CD4-positive, alpha-beta T cell (primary cell): Measurements from ENCODE around the gene IL16. TPM values are rescaled to one million over a fixed set of nuclear protein-coding genes. Genes with fewer than 3 reads are reported as not detected.

ENCODE experiments used
- ATAC-seq: fragments of 200-7000 bp; cut with Tn5 transposase; one replicate; pipeline ENCODE4 v1.10.0; 2022; ENCODE audit warnings: mild to moderate bottlenecking; ENCODE audit not compliant: poor library complexity
- CTCF ChIA-PET: fragments of 350-600 bp; sonication (Branson Sonifier 250); formaldehyde crosslinking; loops from one replicate; lab custom pipeline; 2021; ENCODE audit warnings: antibody characterized with exemption, inconsistent platforms; lab: Charles Lee
- POLR2A ChIA-PET: fragments of 350-600 bp; sonication (Branson Sonifier 250); formaldehyde crosslinking; loops from one replicate; lab custom pipeline; 2021; ENCODE audit warnings: antibody characterized with exemption, inconsistent platforms; lab: Charles Lee
- DNase-seq, 14 experiments: peaks; one replicate each; pipeline ENCODE4 v3.0.0-alpha.2; 2013 to 2020; ENCODE audit warnings: mixed read lengths in 2 of 14
- H3K27ac ChIP-seq, 2 donors: one replicate each; pipeline versions ENCODE4 v1.5.1 to v1.7.0; 2013; ENCODE audit warnings: low read length in 2 of 2, low read depth in 1 of 2, mild to moderate bottlenecking in 1 of 2
- H3K27me3 ChIP-seq, 2 experiments: 1 replicate in 1 of 2; 2 replicates in 1 of 2; pipeline versions ENCODE4 v1.6.1 to v1.7.0; 2013; ENCODE audit warnings: low read length in 2 of 2, control low read depth in 1 of 2, mild to moderate bottlenecking in 1 of 2, moderate library complexity in 1 of 2; ENCODE audit not compliant: insufficient read depth in 2 of 2, control insufficient read depth in 1 of 2
- H3K36me3 ChIP-seq: one replicate; pipeline ENCODE4 v1.6.1; 2013; ENCODE audit warnings: low read length, control low read depth; ENCODE audit not compliant: insufficient read depth
- H3K4me1 ChIP-seq: one replicate; pipeline ENCODE4 v1.6.1; 2013; ENCODE audit warnings: low read length, control low read depth; ENCODE audit not compliant: insufficient read depth
- H3K4me3 ChIP-seq: one replicate; pipeline ENCODE4 v1.5.1; 2013; ENCODE audit warnings: mild to moderate bottlenecking, low read length, moderate library complexity
- H3K9me3 ChIP-seq, 2 experiments: 1 replicate in 1 of 2; 2 replicates in 1 of 2; pipeline versions ENCODE4 v1.6.1 to v1.7.0; 2013; ENCODE audit warnings: low read length in 2 of 2, mild to moderate bottlenecking in 2 of 2, control low read depth in 1 of 2, moderate library complexity in 1 of 2; ENCODE audit not compliant: control insufficient read depth in 1 of 2, insufficient read depth in 1 of 2
- H3K27ac Mint-ChIP-seq: one replicate; pipeline ENCODE4 v1.8.0; 2020; ENCODE audit warnings: mixed read lengths
- H3K27me3 Mint-ChIP-seq: one replicate; pipeline ENCODE4 v1.8.0; 2021; ENCODE audit warnings: mixed read lengths
- H3K36me3 Mint-ChIP-seq: one replicate; pipeline ENCODE4 v1.8.0; 2021; ENCODE audit warnings: low read depth, mixed read lengths
- H3K4me1 Mint-ChIP-seq: one replicate; pipeline ENCODE4 v1.8.0; 2021; ENCODE audit warnings: low read depth, mixed read lengths
- H3K4me3 Mint-ChIP-seq: one replicate; pipeline ENCODE4 v1.8.0; 2020; ENCODE audit warnings: mild to moderate bottlenecking, mixed read lengths
- H3K9me3 Mint-ChIP-seq: one replicate; pipeline ENCODE4 v1.8.0; 2020; ENCODE audit warnings: mixed read lengths
- intact Hi-C, 2 experiments: fragments of 100-400 bp; cut with DNase I in 1 of 2; cut with micrococcal nuclease in 1 of 2; formaldehyde crosslinking; loops; one replicate each; pipeline versions ENCODE4 v1.15.1 to v1.9.0; 2023 to 2025; cut with DNase I, micrococcal nuclease
- total RNA-seq, 174 experiments: library from RNA in 2 of 174; stranded (reverse) in 2 of 174; gene quantifications; one replicate each; pipeline ENCODE4 v1.2.3 and lab custom pipeline; 2021 to 2026
- TF ChIP-seq, protein P1 (sequence below): fragments of 200-600 bp; IDR thresholded peaks from one replicate; pipeline ENCODE4 v1.8.0; 2022; ENCODE audit warnings: antibody characterized with exemption, mild to moderate bottlenecking

The IL16 gene
- total RNA-seq, 2 experiments from 2014 or later = 164 to 168 TPM

DNA sequence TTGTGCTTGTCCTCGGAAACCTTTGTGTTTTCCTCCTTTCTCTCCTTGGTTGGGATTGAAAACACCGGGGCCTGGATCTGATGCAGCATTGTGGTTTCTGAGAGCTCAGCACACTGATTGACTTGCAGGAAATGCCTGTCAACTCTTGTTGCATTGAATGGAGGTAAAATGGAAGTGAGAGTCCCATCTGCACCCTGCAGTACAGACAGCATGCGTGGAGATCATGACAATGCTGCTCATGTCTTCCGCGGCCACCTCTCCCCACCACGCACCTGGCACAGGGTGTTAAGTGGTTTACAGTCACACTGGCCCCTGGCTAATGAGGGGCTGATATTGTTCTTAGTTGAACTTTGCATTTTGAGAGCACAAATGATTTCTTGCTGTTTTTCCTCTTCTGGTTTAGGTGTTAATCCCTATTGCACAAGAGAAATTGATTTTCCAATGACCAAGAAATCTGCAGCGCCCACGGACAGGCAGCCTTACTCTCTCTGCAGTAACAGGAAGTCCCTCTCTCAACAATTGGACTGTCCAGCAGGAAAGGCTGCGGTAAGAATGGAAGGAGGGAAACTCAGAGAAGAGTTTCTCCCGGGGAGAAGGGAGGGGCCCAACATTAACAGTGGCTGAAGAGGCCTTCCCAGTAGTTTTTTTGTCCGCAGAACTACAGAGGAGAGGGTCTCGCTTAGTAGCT is 68.7 kb downstream of the IL16 start:
- ChIA-PET CTCF (interaction anchor here (0.6 to 2.7 kb wide), 35 partner anchors 10 to 1009 kb away, joined by 3 to 34 read pairs (median 6); partner anchors contain the start of gene STARD5), POLR2A (interaction anchor here (0.7 to 2.1 kb wide), 11 partner anchors 10 to 265 kb away, joined by 3 to 21 read pairs (median 5); partner anchors contain the start of genes STARD5 and TLNRD1)
- no peak overlapping the region for H3K27ac ChIP-seq
- no peaks in the 10 kb centered on the region for H3K27me3 ChIP-seq
- H3K27ac Mint-ChIP-seq = no peak overlapping the region
- no peak for ATAC-seq
- DNase-seq = peak in 1 of 14 experiments; percentile 26
- intact Hi-C loops = loop anchor here (5.0 kb wide), 2 partner anchors 268 to 288 kb away; no protein-coding TSS in a partner anchor
- H3K27me3 Mint-ChIP-seq = no peaks in the 10 kb centered on the region
- H3K4me1 ChIP-seq = peaks cover 23% of the 10 kb centered on the region
- peaks cover 35% of the 10 kb centered on the region for H3K4me1 Mint-ChIP-seq
- H3K4me3 ChIP-seq = peak overlapping the region; percentile 21
- H3K36me3 Mint-ChIP-seq = no peaks in the 10 kb centered on the region
- peak overlapping the region; percentile 66 for H3K4me3 Mint-ChIP-seq
- no peaks in the 10 kb centered on the region for H3K36me3 ChIP-seq
- H3K9me3 Mint-ChIP-seq = no peaks in the 10 kb centered on the region
- TF ChIP-seq, protein P1, sequence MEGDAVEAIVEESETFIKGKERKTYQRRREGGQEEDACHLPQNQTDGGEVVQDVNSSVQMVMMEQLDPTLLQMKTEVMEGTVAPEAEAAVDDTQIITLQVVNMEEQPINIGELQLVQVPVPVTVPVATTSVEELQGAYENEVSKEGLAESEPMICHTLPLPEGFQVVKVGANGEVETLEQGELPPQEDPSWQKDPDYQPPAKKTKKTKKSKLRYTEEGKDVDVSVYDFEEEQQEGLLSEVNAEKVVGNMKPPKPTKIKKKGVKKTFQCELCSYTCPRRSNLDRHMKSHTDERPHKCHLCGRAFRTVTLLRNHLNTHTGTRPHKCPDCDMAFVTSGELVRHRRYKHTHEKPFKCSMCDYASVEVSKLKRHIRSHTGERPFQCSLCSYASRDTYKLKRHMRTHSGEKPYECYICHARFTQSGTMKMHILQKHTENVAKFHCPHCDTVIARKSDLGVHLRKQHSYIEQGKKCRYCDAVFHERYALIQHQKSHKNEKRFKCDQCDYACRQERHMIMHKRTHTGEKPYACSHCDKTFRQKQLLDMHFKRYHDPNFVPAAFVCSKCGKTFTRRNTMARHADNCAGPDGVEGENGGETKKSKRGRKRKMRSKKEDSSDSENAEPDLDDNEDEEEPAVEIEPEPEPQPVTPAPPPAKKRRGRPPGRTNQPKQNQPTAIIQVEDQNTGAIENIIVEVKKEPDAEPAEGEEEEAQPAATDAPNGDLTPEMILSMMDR = no peak
- no peaks in the 10 kb centered on the region for H3K9me3 ChIP-seq

DNA sequence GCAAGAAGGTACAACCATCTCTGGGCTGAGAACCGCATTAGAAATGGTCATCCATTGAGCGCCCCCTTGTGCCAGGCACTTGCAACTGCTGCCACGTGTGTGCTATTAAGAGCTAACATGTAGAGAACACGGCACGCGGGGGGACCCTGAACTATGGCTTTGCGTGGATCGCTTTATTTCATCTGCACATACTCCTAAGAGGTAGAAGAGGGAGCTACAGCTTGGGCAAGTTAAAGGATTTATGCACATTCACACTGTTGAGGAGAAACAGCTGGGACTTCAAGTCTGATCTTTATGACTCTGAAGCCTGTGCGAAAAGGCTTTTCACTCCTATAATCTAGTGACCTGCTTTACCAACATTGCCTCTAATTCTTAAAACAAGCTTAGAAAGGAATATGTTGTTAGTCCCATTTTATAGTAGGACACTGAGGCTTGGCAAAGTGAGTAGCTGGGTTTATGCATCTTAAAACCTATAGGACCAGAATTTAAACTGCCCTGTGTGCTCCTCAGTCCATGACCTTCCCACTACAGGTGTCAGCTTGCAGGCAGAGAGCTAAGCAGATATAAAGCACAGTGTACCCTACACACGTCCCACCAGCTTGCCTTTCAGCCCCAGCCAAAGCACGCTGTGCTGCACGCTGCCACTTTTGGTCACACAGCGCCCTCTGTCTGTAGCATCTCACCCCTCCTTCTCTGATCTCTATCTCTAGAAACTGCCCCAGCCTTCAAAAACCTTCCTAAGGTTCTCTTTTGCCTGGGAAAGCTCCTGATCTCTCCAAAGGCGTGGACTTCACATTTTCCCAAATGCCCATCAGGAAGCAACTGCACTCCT is 69.5 kb downstream of the IL16 start:
- Mint-ChIP-seq H3K9me3 (no peaks in the 10 kb centered on the region), H3K4me1 (peaks cover 35% of the 10 kb centered on the region), H3K27me3 (no peaks in the 10 kb centered on the region), H3K36me3 (no peaks in the 10 kb centered on the region), H3K27ac (no peak overlapping the region), H3K4me3 (peak overlapping the region; percentile 66)
- Histone ChIP-seq H3K4me3 (peak overlapping the region; percentile 21), H3K9me3 (no peaks in the 10 kb centered on the region), H3K36me3 (no peaks in the 10 kb centered on the region), H3K27me3 (no peaks in the 10 kb centered on the region), H3K27ac (no peak overlapping the region), H3K4me1 (peaks cover 23% of the 10 kb centered on the region)
- DNase-seq (peak; percentile 71 to 92 (median 79)), ATAC-seq (peak; percentile 89)
- ChIA-PET CTCF (interaction anchor here (0.6 to 2.7 kb wide), 51 partner anchors 8 to 1009 kb away, joined by 3 to 34 read pairs (median 4); partner anchors contain the start of gene STARD5), POLR2A (interaction anchor here (0.7 to 2.1 kb wide), 14 partner anchors 10 to 266 kb away, joined by 3 to 21 read pairs (median 4); partner anchors contain the start of genes STARD5 and TLNRD1)
- TF ChIP-seq, protein P1 = peak; percentile 75
- intact Hi-C loops = loop anchor here (1.0 to 5.0 kb wide), 7 partner anchors 111 to 811 kb away; no protein-coding TSS in a partner anchor

DNA sequence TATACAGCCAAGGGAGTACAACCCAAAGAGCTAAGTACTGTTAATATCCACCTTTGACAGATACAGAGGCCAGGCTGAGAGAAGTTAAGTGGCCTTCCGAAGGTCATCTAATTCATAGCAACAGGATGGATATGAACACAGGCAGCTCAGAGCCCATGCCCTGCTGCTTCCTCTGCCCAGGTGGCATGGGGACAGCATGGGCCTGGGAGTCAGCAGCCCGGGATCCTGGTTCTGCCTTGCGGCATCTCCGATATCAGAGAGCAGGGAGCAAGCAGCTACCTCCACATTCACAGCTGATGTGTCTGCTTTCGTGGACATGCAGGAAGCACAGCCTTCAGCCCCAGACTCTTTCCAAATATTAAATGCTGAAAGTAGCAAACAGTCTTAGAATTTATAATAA is 71.7 kb downstream of the IL16 start:
- no peaks in the 10 kb centered on the region for H3K9me3 Mint-ChIP-seq
- peaks cover 35% of the 10 kb centered on the region for H3K4me1 Mint-ChIP-seq
- intact Hi-C loops = loop anchor here (5.0 kb wide), 2 partner anchors 271 to 291 kb away; no protein-coding TSS in a partner anchor
- TF ChIP-seq, protein P1 = no peak
- H3K27ac ChIP-seq = no peak overlapping the region
- H3K27me3 Mint-ChIP-seq = no peaks in the 10 kb centered on the region
- no peak overlapping the region for H3K4me3 ChIP-seq
- DNase-seq = no peak
- H3K9me3 ChIP-seq = no peaks in the 10 kb centered on the region
- ChIA-PET CTCF (interaction anchor here (0.6 to 0.8 kb wide), 2 partner anchors 162 to 168 kb away, joined by 3 to 4 read pairs; no protein-coding TSS in a partner anchor), POLR2A (interaction anchor here (0.7 to 2.3 kb wide), 4 partner anchors 27 to 56 kb away, joined by 3 to 11 read pairs (median 4); partner anchors contain the start of gene STARD5)
- H3K4me1 ChIP-seq = peaks cover 23% of the 10 kb centered on the region
- no peaks in the 10 kb centered on the region for H3K27me3 ChIP-seq
- H3K36me3 Mint-ChIP-seq = no peaks in the 10 kb centered on the region
- H3K4me3 Mint-ChIP-seq = no peak overlapping the region
- H3K27ac Mint-ChIP-seq = peak overlapping the region; percentile 61
- ATAC-seq = no peak
- H3K36me3 ChIP-seq = no peaks in the 10 kb centered on the region
